KBM-7 (cell line): ENCODE results near the gene PARD3.

ENCODE experiments used
- DNase-seq: peaks from one replicate; pipeline ENCODE4 v3.0.0-alpha.2; 2015
- in situ Hi-C: fragments of 300-500 bp; cut with MboI; formaldehyde crosslinking; loops from 2 replicates; pipeline ENCODE4 v1.14.3; 2020; ENCODE audit warnings: low sequenced_read_pairs, low pct_unique_long_range_greater_than_20kb, mixed read lengths

The PARD3 gene

DNA sequence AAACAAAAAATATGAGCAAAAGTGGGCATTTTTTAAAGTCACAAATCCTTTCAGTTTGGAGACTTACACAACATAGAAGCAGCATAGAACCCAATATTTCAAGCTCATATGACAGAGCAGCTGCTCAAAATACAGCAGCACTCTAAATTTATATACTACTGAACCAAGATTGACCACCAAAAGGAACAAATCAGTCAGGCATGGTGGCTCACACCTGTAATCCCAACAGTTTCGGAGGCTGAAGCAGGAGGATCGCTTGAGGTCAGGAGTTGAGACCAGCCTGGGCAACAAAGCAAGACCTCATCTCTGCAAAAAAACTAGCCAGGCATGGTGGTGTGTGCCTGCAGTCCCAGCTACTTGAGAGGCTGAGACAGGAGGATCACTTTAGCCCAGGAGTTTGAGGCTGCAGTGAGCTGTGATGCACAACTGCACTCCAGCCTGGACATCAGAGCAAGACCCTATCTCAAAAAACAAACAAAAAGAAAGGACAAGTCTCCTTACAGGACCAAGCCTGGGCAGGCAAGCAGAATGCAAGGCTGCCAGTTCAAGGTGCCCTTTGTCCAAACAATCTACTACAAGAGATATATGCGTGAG, 40.0 kb downstream of the PARD3 start:
- in situ Hi-C loops: no loop called here

DNA sequence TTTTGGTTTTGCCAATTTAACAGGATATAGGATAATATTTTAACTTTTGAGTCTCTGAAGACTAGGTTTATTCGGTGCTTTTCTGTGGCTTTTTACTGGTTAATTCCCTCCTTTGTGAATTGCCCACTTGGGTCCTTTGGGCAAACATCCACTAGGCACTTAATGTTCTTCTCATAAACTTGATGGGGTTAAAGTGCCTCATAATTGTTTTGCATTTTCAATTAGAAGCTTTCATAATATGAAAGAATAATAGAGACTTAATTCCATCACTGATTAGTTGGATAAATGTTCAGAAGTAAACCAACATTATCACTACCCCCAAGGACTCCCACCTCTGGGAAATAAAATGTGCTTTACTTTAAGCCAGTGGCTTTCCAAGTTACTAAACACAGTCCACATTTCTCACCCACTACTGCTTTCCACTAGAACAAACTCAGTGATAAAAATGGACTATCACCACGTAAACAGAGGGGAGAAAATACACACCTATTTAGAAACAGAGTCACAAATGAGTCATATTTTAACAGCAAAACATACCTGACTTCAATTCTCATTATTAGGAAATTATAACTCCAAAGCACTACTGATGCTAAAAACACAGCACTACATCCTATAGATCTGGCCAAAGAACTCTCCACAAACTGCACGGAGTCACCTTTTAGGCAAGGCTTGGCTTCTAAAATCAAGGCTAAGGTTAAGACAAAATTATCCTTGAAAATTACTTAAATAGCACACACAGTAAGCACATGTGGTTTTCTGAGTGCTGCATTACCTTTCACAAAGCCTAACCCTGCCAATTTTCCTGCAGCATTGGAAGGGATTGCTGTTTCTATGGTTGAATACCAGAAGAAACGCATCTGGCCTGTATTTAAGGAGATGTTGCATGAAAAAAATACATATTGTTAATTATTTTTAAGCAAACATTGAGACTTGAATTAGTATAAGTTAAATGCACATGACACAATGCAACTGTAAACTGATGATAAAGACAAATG, 41.2 kb downstream of the PARD3 start:
- no peak for DNase-seq
- in situ Hi-C loops: no loop called here

More for the DNA sequence above, 40.0 kb downstream of the PARD3 start:
- DNase-seq: no peak

GRCh38 chr10:34771525-34771924, 43.6 kb downstream of the PARD3 start:
- no peak for DNase-seq
- in situ Hi-C loops: no loop called here

- in situ Hi-C loops: no loop called here
- DNase-seq: no peak
These were observed 44.0 kb downstream of the PARD3 start for GRCh38 chr10:34771106-34771505.

DNA sequence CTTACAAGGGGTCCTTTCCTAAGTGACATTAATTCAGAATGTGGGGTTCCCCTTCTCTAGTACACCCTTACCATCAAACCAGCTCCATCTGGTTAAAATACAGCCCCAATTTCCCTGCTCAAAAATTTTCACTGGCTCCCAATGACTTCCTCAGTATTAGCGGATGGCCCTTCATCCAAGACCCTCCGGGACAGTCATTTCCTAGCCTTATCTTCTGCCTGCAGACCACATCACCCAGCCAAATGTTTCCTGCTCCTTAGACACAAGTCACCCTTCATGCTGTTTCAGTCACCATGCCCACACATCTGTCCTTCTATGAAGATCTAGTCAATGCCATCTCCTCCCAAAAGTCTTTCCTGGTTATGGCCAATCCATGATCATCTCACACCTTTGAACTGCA, 45.2 kb downstream of the PARD3 start:
- DNase-seq: no peak
- in situ Hi-C loops: no loop called here

- in situ Hi-C loops: no loop called here
- DNase-seq: no peak
These were observed 46.1 kb downstream of the PARD3 start for GRCh38 chr10:34768972-34769330.

- in situ Hi-C loops: no loop called here
- no peak for DNase-seq
These were observed 46.7 kb downstream of the PARD3 start for GRCh38 chr10:34768261-34768971.

DNA sequence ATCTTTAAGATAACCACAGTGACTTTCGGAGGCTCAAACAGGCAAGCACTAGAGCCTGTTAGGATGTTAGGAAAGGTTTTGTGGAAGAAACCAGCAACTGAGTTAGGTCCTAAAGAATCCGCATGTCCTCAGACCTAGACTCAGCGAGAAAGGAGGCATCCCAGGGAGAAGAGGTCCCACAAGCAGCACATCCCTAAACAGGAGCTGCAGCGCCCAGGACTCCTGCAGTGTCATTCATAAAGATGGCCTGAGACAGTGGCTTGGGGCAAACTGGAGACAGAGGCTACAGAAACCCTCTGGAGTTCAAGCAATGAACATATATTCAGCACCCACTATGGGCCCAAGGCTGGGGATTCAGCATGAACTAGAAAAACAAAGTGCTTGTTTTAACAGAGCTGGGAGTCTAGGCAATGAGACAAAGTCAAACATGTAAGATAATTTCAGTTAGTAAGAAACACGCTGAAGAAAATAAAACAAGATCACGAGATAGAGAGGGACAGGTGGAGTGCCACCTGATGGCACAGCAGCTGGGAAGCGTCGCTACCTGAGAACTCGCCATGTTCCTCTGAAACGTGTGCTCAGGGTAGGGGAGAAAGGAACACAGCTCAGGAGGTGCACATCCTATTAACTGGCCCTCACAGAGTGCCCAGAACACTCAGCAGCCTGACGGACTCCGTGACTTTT, 48.1 kb downstream of the PARD3 start:
- no peak for DNase-seq
- in situ Hi-C loops: no loop called here

- in situ Hi-C loops: no loop called here
- peak; percentile 27 for DNase-seq
These were observed 48.9 kb downstream of the PARD3 start for GRCh38 chr10:34766266-34766600.

- in situ Hi-C loops: no loop called here
- DNase-seq: no peak
These were observed 50.6 kb downstream of the PARD3 start for GRCh38 chr10:34764472-34764946.

DNA sequence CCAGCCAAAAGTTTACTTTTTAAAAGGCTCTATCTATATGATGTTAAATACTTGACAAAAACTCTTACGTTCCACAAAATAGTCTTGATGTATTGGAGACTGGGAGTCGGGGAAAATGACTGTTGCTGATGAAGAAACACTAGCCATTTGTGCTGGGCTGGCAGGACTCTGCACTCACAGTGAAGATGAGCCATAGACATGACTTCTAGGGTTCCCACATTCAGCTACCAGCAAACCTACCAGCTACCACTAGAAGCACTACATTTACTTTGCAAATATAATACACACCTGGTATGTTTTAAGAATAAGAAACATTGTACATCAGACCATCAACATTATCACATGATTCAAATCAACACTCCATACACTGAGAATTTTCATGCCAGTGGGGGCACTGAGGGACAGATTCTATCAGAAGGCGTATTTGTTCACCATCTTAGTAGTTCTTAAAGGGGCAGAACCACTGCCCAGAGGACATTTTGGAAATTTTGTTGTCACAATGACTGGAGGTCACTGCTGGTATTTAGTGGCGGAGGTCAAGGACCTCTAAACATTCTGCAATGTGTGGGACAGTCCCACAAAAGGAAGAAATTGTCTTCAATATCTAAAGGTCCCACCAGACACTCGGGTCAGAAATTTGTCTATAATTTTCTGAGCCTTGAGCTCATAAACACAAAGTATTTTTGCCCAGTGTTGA, 52.3 kb downstream of the PARD3 start:
- in situ Hi-C loops: no loop called here

DNA sequence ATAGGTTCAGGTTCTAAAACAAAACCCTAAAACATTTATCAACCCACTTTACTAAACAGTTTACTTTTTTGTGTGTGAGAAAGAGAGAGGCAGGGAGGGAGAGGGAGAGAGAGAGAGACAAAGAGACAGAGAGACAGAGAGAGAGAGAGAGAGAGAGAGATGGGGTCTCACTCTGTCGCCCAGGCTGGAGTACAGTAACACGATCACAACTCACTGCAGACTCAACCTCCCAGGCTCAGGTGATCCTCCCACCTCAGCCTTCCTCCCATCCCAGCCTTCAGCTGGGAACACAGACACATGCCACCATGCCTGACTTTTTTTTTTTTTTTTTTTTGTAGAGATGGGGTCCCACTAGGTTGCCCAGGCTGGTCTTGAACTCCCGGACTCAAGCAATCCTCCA, 52.9 kb downstream of the PARD3 start:
- in situ Hi-C loops: no loop called here
- DNase-seq: no peak

More for the DNA sequence above, 52.3 kb downstream of the PARD3 start:
- no peak for DNase-seq

GRCh38 chr10:34761453-34761852, 53.6 kb downstream of the PARD3 start:
- in situ Hi-C loops: no loop called here
- DNase-seq: no peak

DNA sequence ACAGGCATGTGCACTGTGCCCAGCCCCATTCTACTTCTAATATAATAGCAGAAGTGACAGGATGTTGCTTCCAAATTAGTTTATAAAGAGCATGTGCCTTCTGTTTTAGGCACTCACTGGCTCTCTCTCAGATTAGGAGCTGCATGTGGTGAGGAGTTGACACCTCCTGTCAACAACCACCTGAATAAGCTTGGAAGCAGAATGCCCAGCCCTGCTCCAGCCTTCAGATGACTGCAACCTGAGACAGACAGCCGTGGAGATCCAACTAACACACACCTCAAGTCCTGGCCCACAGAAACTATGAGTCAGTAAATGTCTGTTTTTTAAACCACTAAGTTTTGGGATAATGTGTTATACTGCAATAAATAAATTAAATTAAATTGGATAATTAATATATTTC, 54.5 kb downstream of the PARD3 start:
- in situ Hi-C loops: no loop called here
- no peak for DNase-seq

DNA sequence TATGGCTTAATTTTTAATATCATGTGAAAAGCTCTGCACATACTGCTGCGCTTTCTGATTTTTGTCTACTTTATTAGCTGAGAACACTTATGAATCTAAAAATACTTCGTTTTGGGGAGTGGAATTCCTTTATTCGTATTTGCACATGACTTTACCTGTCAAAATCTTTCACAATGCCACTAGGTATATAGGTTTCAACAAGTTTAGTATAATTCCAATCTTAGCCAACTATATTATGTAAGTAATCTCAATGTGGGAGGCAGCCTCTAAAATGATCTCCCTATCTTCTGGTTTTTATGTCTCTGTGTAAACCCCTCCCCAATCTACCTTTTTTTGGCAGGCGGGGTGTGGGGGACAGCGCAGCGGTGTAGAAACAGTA, 55.3 kb downstream of the PARD3 start:
- in situ Hi-C loops: no loop called here
- DNase-seq: no peak

DNA sequence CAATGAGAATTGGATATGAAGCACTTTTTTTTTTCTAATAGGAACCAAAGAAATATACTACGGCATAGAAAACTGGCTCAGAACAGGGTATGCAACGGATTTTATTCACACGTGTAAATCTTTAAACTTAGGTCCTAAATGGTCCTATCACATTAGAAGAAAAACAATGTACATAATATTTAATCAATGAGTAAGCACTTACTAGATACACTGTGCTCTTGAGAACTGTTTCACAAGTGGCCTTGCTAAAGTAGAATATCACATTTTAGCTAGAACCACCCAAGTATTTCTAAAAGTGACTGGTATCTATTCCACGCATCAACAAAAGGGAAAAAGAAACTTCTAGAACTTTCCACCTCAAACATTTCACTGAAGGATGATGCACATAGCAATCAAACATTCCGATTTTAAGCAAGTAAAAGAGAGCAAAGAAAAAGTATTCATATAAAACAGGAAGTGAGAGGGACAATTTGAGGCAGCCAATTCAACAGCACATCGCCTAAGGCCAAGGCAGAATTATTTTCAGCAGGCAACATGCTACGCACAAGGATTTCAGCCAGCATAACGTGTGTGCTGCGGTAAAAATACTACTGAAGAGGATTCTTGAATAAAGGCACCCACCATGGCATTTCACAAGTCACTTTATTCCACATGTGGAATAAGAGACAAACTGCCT, 55.8 kb downstream of the PARD3 start:
- in situ Hi-C loops: no loop called here
- DNase-seq: no peak

DNA sequence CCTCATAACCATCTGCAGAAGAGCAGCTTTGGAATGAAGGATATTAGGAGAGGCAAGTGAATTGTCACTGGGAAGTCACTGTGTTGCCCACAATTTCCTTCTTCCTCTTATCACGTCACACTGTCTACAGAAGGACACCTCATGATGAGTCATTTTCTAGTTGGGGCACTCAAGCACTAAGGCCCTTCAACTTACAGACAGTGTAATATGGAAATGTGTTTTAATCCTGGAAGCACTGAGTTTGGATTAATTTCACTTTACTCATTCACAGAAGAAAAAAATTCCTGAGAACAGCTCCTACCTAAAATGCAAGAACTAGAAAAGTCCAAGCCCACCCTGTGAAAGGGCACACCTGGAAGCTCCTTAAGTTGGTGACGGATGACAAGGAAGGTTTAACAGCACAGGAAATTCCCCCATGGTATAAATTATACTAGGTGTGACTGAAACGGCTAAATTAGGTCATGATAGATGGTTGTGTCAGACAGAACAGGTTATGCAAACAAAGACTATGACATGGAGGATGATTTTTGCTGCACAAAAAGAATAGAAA, 56.6 kb downstream of the PARD3 start:
- in situ Hi-C loops: no loop called here
- DNase-seq: peak; percentile 68

- in situ Hi-C loops: no loop called here
- DNase-seq: no peak
These were observed 57.2 kb downstream of the PARD3 start for GRCh38 chr10:34757933-34758332.
